Measurements from ENCODE around the gene ST8SIA1. TPM values are rescaled to one million over a fixed set of nuclear protein-coding genes. Genes with fewer than 3 reads are reported as not detected.

ST8SIA1 gene
- total RNA-seq, 2 donors from 2014 or later, result under 0.01 TPM; not detected in 1

GRCh38 chr12:22283508-22283907 is 51.0 kb downstream of the ST8SIA1 start:
- 82 to 84% methylated on average over 4 of the region's 4 CpGs for WGBS, 2 donors
- Histone ChIP-seq H3K9me3 (no peaks in the 10 kb centered on the region), H3K36me3 (replicated peaks in 1 of 2; ENCODE audit: insufficient read depth in 1 of 2, low read depth in 2 of 2) (no peaks in the 10 kb centered on the region), H3K4me1 (no peaks in the 10 kb centered on the region), H3K4me3 (no peak overlapping the region), H3K27ac (no peak overlapping the region), H3K27me3 (no peaks in the 10 kb centered on the region)
- ATAC-seq (no peak), DNase-seq (no peak)
- intact Hi-C loops (cut with DNase I), result no loop called here
- TF ChIP-seq POLR2A (IDR thresholded peaks at IDR 0.05) (no peak), CTCF (IDR thresholded peaks at IDR 0.05) (no peak)

- ATAC-seq (no peak), DNase-seq (no peak)
- TF ChIP-seq CTCF (IDR thresholded peaks at IDR 0.05) (no peak), POLR2A (IDR thresholded peaks at IDR 0.05) (no peak)
- Histone ChIP-seq H3K4me3 (no peak overlapping the region), H3K27ac (peak overlapping the region in 1 of 4 donors; percentile 4), H3K27me3 (no peaks in the 10 kb centered on the region), H3K36me3 (replicated peaks in 1 of 2; ENCODE audit: insufficient read depth in 1 of 2, low read depth in 2 of 2) (no peaks in the 10 kb centered on the region), H3K4me1 (no peaks in the 10 kb centered on the region), H3K9me3 (no peaks in the 10 kb centered on the region)
- intact Hi-C loops (cut with DNase I), result no loop called here
- WGBS, 2 donors, result 66 to 72% methylated on average over 3 of the region's 3 CpGs
Observed at GRCh38 chr12:22283006-22283506, 51.5 kb downstream of the ST8SIA1 start.

GRCh38 chr12:22282283-22282682 is 52.2 kb downstream of the ST8SIA1 start:
- DNase-seq (no peak), ATAC-seq (no peak)
- TF ChIP-seq CTCF (IDR thresholded peaks at IDR 0.05) (no peak), POLR2A (IDR thresholded peaks at IDR 0.05) (no peak)
- WGBS, 2 donors, result 63 to 70% methylated on average over 6 of the region's 6 CpGs
- no peaks in the 10 kb centered on the region for H3K9me3 ChIP-seq
- no peaks in the 10 kb centered on the region for H3K27me3 ChIP-seq
- no peak overlapping the region for H3K4me3 ChIP-seq
- intact Hi-C loops (cut with DNase I), result no loop called here
- H3K27ac ChIP-seq, result peak overlapping the region in 1 of 4 donors; percentile 37
- H3K36me3 ChIP-seq (replicated peaks in 1 of 2; ENCODE audit: insufficient read depth in 1 of 2, low read depth in 2 of 2), result no peaks in the 10 kb centered on the region
- no peaks in the 10 kb centered on the region for H3K4me1 ChIP-seq

GRCh38 chr12:22276867-22277266 is 57.6 kb downstream of the ST8SIA1 start:
- H3K4me1 ChIP-seq, result no peaks in the 10 kb centered on the region
- intact Hi-C loops (cut with DNase I), result no loop called here
- H3K4me3 ChIP-seq, result no peak overlapping the region
- no peak for DNase-seq
- no peaks in the 10 kb centered on the region for H3K9me3 ChIP-seq
- WGBS, 2 donors, result 63% methylated on average over 3 of the region's 3 CpGs
- TF ChIP-seq POLR2A (IDR thresholded peaks at IDR 0.05) (no peak), CTCF (IDR thresholded peaks at IDR 0.05) (no peak)
- H3K27ac ChIP-seq, result no peak overlapping the region
- H3K27me3 ChIP-seq, result no peaks in the 10 kb centered on the region
- no peak for ATAC-seq
- no peaks in the 10 kb centered on the region for H3K36me3 ChIP-seq (replicated peaks in 1 of 2; ENCODE audit: insufficient read depth in 1 of 2, low read depth in 2 of 2)

- no peak for DNase-seq
- intact Hi-C loops (cut with DNase I), result no loop called here
- Histone ChIP-seq H3K36me3 (replicated peaks in 1 of 2; ENCODE audit: insufficient read depth in 1 of 2, low read depth in 2 of 2) (no peaks in the 10 kb centered on the region), H3K27ac (no peak overlapping the region), H3K4me1 (no peaks in the 10 kb centered on the region), H3K9me3 (no peaks in the 10 kb centered on the region), H3K4me3 (no peak overlapping the region), H3K27me3 (no peaks in the 10 kb centered on the region)
- TF ChIP-seq POLR2A (IDR thresholded peaks at IDR 0.05) (no peak), CTCF (IDR thresholded peaks at IDR 0.05) (no peak)
- no peak for ATAC-seq
- WGBS, 2 donors, result 63 to 67% methylated on average over 5 of the region's 5 CpGs
Observed at GRCh38 chr12:22276313-22276712, 58.2 kb downstream of the ST8SIA1 start.

Data from body of pancreas (tissue), 4 donors.